Measurements from ENCODE around the gene BAD. TPM values are rescaled to one million over a fixed set of nuclear protein-coding genes. Genes with fewer than 3 reads are reported as not detected.

BAD gene
- total RNA-seq, 1 donor from 2014 or later = 26.6 TPM

DNA sequence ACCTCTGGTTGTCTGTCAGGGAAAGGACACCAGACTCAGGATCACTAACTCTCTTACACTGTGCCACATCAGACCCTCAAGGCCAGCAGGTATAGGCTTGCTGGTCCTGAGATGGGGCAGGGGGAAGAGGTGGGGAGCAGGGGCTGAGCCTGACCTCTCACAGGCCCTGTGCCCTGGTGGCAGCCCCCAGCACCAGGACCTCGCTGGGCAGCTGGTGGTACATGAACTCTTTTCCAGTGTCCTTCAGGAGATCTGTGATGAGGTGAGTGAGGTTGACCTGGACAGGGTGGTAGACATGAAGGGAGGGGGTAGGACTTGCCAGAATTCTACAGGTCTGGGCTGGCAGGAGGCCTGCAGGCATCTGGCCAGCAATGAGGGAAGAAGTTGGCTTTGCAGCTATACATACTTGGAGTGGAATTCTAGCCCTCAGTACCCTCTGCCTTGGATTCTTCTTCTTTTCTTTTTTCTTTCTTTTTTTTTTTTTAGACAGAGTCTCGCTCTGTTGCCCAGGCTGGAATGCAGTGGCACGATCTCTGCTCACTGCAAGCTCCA, 57.0 kb downstream of the BAD start:
- ATAC-seq (ENCODE audit: low read depth) = no peak
- CTCF ChIA-PET = interaction anchor here (0.5 to 5.0 kb wide), 3 partner anchors 10 to 57 kb away, joined by 3 to 34 read pairs (median 4); partner anchors contain the start of genes BAD and FERMT3
- H3K9me3 Mint-ChIP-seq = no peaks in the 10 kb centered on the region
- TF ChIP-seq CTCF (IDR thresholded peaks at IDR 0.05) = no peak
- peaks cover 10% of the 10 kb centered on the region for H3K36me3 Mint-ChIP-seq (ENCODE audit: low read depth)
- POLR2A ChIA-PET = interaction anchor here (0.6 to 12.7 kb wide), 13 partner anchors 9 to 283 kb away, joined by 3 to 191 read pairs (median 19); partner anchors contain the start of genes FERMT3, FKBP2, PPP1R14B and STIP1
- H3K4me1 Mint-ChIP-seq = peaks cover 54% of the 10 kb centered on the region
- H3K27me3 Mint-ChIP-seq = no peaks in the 10 kb centered on the region
- intact Hi-C loops (cut with micrococcal nuclease) = loop anchor here (2.0 kb wide), 1 partner anchor 41 kb away; the partner anchor contains the start of gene STIP1
- H3K4me3 Mint-ChIP-seq = peak overlapping the region; percentile 87
- no peak for DNase-seq
- H3K27ac Mint-ChIP-seq = peak overlapping the region; percentile 81

- DNase-seq = peak; percentile 57
- H3K27me3 Mint-ChIP-seq = no peaks in the 10 kb centered on the region
- H3K4me3 Mint-ChIP-seq = peak overlapping the region; percentile 87
- ChIA-PET POLR2A (interaction anchor here (0.5 to 12.7 kb wide), 23 partner anchors 8 to 1617 kb away, joined by 3 to 191 read pairs (median 5); partner anchors contain the start of genes BAD, FERMT3, FKBP2 and PPP1R14B), CTCF (interaction anchor here (1.7 to 5.0 kb wide), 2 partner anchors 10 to 20 kb away, joined by 6 to 34 read pairs; partner anchors contain the start of gene FERMT3)
- H3K27ac Mint-ChIP-seq = peak overlapping the region; percentile 81
- H3K36me3 Mint-ChIP-seq (ENCODE audit: low read depth) = peaks cover 13% of the 10 kb centered on the region
- H3K4me1 Mint-ChIP-seq = peaks cover 45% of the 10 kb centered on the region
- peak; percentile 20 for ATAC-seq (ENCODE audit: low read depth)
- intact Hi-C loops (cut with micrococcal nuclease) = loop anchor here (1.0 to 2.0 kb wide), 5 partner anchors 14 to 58 kb away; partner anchors contain the start of genes BAD and STIP1
- no peak for TF ChIP-seq CTCF (IDR thresholded peaks at IDR 0.05)
- no peaks in the 10 kb centered on the region for H3K9me3 Mint-ChIP-seq
These were observed 57.9 kb downstream of the BAD start for GRCh38 chr11:64226507-64227051.

DNA sequence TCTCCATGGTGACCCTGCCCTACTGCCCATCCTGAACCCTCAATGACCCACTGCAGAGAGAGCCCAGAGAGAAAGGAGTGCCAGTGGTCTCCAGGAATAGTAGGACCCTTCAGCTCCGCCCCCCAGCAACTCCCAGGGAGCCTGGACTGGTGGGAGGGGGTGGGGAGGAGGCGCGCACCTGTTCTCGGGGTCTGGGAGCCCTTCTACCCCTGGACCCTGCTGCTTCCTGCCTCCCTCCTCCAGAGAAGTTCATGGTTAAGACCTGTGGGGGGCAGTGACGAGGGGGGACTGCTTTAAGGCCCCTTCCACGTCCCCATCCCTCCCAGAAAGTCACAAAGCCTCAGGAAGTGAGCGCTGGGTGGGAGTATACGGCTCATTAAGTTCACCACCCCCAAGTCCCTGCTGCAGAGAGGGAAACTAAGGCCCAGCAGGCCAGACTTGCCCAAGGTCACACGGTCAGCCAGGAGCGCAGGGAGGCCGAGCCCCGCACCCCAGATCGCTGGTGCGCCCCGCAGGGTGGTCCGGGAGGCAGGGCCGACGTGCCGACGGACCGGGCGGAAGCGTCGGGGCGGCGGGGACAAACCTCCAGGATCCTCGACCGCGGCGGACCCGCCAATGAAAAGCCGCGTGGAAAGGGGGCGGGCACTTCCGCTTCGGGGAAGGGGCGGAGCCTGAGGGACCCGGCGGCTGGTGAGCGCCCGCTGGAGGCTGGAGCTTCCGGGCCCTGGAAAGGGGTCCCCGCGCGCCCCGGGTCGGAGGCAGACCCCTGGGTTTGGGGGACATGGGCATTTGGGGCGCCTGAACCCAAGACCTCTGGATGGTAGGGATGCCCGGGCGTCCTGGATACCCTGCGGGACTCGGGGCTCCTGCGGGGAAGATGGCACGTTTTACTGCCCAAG, 58.6 kb downstream of the BAD start, which contains the start of the genes NUDT22 and TRPT1:
NUDT22 (plus strand) TSS at position 667 of the 899 bp plus-strand sequence. CDS start 379 bp downstream, outside the sequence.
TRPT1 (minus strand) TSS at position 579 of the 899 bp plus-strand sequence; CDS start at position 253, 326 bp downstream.
- TF ChIP-seq CTCF (IDR thresholded peaks at IDR 0.05) = no peak
- peak within 1 kb of the TSS; percentile 87 for H3K4me3 Mint-ChIP-seq
- peaks cover 17% of the 10 kb centered on the region for H3K36me3 Mint-ChIP-seq (ENCODE audit: low read depth)
- H3K9me3 Mint-ChIP-seq = no peaks in the 10 kb centered on the region
- ChIA-PET POLR2A (interaction anchor here (0.5 to 12.7 kb wide), 20 partner anchors 9 to 1618 kb away, joined by 3 to 191 read pairs (median 6); partner anchors contain the start of genes BAD, FERMT3, FKBP2 and PPP1R14B), CTCF (interaction anchor here (1.6 to 5.0 kb wide), 3 partner anchors 9 to 19 kb away, joined by 3 to 34 read pairs (median 6); partner anchors contain the start of gene FERMT3)
- H3K27ac Mint-ChIP-seq = peak within 1 kb of the TSS; percentile 81
- peak; percentile 56 for ATAC-seq (ENCODE audit: low read depth)
- intact Hi-C loops (cut with micrococcal nuclease) = loop anchor here (1.0 to 2.0 kb wide), 6 partner anchors 14 to 75 kb away; partner anchors contain the start of genes BAD and STIP1
- no peaks in the 10 kb centered on the region for H3K27me3 Mint-ChIP-seq
- peaks cover 39% of the 10 kb centered on the region for H3K4me1 Mint-ChIP-seq
- DNase-seq = peak; percentile 95

DNA sequence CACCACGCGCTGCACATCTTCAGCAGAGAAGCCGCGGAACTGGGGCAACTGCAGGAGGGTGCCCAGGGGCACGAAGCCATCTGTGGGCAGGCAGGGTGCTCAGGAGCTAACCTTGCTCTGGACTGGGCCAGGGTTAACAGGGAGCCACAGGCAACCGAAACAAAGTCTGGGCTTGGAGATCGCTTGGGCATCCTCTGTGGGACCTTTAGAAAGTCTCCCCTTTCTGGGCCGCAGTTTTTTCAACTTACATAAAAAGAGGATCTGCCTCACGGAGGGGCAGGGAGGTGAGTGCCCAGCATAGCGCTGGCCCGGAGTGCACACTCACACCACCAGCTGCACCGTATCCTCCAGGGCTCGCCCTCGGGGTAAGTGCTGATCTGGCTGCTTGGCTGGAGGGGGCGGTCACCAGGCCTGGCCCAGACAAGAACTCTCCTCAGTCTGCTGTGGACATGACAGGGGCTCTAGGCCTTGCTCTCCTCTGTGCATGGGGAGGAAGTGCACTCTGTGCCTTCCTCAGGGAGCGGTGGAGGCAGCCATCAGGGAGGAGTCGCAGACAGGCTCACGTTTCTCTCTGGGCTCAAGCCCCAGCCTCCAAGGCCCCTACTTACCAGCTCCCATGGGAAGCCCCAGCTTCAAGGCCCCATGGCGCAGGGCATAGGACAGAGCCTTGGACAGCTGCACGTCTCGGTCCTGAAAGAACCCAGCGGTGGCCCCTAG, 59.4 kb downstream of the BAD start:
- ATAC-seq (ENCODE audit: low read depth) = no peak
- Mint-ChIP-seq H3K4me3 (peak overlapping the region; percentile 87), H3K36me3 (ENCODE audit: low read depth) (peaks cover 23% of the 10 kb centered on the region), H3K9me3 (no peaks in the 10 kb centered on the region), H3K4me1 (peaks cover 36% of the 10 kb centered on the region), H3K27ac (peak overlapping the region; percentile 79), H3K27me3 (no peaks in the 10 kb centered on the region)
- POLR2A ChIA-PET = interaction anchor here (1.2 to 12.7 kb wide), 5 partner anchors 9 to 45 kb away, joined by 5 to 191 read pairs (median 36); partner anchors contain the start of genes FERMT3 and STIP1
- CTCF ChIA-PET = interaction anchor here (1.6 to 5.0 kb wide), 2 partner anchors 13 to 19 kb away, joined by 3 to 34 read pairs; partner anchors contain the start of gene FERMT3
- TF ChIP-seq CTCF (IDR thresholded peaks at IDR 0.05) = no peak
- DNase-seq = no peak
- intact Hi-C loops (cut with micrococcal nuclease) = loop anchor here (1.0 kb wide), 1 partner anchor 76 kb away; no protein-coding TSS in a partner anchor

Data from activated B cell treated with CpG ODN at 0.5 μM for 24 hours (primary cell).